ENCODE results near the gene TRPM8.

GRCh38 chr2:233973786-233974185 lies 56.6 kb downstream of the TRPM8 start:
- TF ChIP-seq, protein P1, sequence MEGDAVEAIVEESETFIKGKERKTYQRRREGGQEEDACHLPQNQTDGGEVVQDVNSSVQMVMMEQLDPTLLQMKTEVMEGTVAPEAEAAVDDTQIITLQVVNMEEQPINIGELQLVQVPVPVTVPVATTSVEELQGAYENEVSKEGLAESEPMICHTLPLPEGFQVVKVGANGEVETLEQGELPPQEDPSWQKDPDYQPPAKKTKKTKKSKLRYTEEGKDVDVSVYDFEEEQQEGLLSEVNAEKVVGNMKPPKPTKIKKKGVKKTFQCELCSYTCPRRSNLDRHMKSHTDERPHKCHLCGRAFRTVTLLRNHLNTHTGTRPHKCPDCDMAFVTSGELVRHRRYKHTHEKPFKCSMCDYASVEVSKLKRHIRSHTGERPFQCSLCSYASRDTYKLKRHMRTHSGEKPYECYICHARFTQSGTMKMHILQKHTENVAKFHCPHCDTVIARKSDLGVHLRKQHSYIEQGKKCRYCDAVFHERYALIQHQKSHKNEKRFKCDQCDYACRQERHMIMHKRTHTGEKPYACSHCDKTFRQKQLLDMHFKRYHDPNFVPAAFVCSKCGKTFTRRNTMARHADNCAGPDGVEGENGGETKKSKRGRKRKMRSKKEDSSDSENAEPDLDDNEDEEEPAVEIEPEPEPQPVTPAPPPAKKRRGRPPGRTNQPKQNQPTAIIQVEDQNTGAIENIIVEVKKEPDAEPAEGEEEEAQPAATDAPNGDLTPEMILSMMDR (IDR thresholded peaks at IDR 0.05; ENCODE audit: control extremely low read depth in 1 of 3, insufficient read depth in 1 of 3, low read depth in 1 of 3, low read length in 3 of 3): no peak
- TF ChIP-seq CBX5 (IDR thresholded peaks at IDR 0.05; ENCODE audit: low read depth, low read length): no peak
- TF ChIP-seq SIRT6 (IDR thresholded peaks at IDR 0.05; ENCODE audit: low read length): no peak
- no peak for TF ChIP-seq POLR2AphosphoS5 (IDR thresholded peaks at IDR 0.05; ENCODE audit: low read depth, low read length)
- TF ChIP-seq KDM1A (IDR thresholded peaks at IDR 0.05; ENCODE audit: borderline replicate concordance, low read length): no peak
- no peak for TF ChIP-seq RBBP5 (IDR thresholded peaks at IDR 0.05; ENCODE audit: borderline replicate concordance, low read depth, low read length)
- no peak for TF ChIP-seq CBX8 (IDR thresholded peaks at IDR 0.05; ENCODE audit: borderline replicate concordance, low read depth, low read length)
- TF ChIP-seq NANOG (IDR thresholded peaks at IDR 0.05; ENCODE audit: insufficient read depth, low read depth, low read length, poor library complexity, severe bottlenecking): no peak
